Esophagus squamous epithelium (tissue), 5 donors: ENCODE measurements around the gene ZBTB43. TPM values are rescaled to one million over a fixed set of nuclear protein-coding genes. Genes with fewer than 3 reads are reported as not detected.

Source experiments
- DNase-seq: peaks from one replicate; lab custom pipeline; 2025; lab: John Stamatoyannopoulos, UW
- H3K27ac ChIP-seq, 4 donors: fragments of 200-600 bp; sonication (generic); one replicate each; pipeline ENCODE4 v1.5.1; 2016 to 2019; ENCODE audit warnings: mild to moderate bottlenecking in 1 of 4
- H3K27me3 ChIP-seq, 4 donors: fragments of 200-600 bp; sonication (generic); 1 replicate in 3 of 4; 2 replicates in 1 of 4; pipeline versions ENCODE4 v1.5.1 to v1.6.0; 2017 to 2021; ENCODE audit warnings: antibody characterized with exemption in 1 of 4
- H3K36me3 ChIP-seq, 3 donors: fragments of 200-600 bp; sonication (generic); one replicate each; pipeline ENCODE4 v1.5.1; 2016 to 2019
- H3K4me1 ChIP-seq, 3 donors: fragments of 200-600 bp; sonication (generic); one replicate each; pipeline ENCODE4 v1.5.1; 2017 to 2019
- H3K4me3 ChIP-seq, 4 donors: fragments of 200-600 bp; sonication (generic); 1 replicate in 3 of 4; 2 replicates in 1 of 4; pipeline ENCODE4 v1.5.1; 2016 to 2019; ENCODE audit warnings: mild to moderate bottlenecking in 2 of 4, moderate library complexity in 1 of 4
- H3K9me3 ChIP-seq, 3 donors: fragments of 200-600 bp; sonication (generic); one replicate each; pipeline ENCODE4 v1.5.1; 2016 to 2019
- POLR2A ChIP-seq, 4 donors: fragments of 450-650 bp; IDR thresholded peaks; one replicate each; pipeline ENCODE4 v1.6.1; 2017; ENCODE audit warnings: antibody characterized with exemption in 4 of 4, mild to moderate bottlenecking in 4 of 4, moderate library complexity in 3 of 4
- WGBS, 2 donors: methylation state at CpG; one replicate each; pipeline ENCODE4 v1.1.5; 2018; 5-methylcytosine and 5-hydroxymethylcytosine counted together
- intact Hi-C: fragments of 100-400 bp; cut with DNase I; formaldehyde crosslinking; loops from one replicate; pipeline ENCODE4 v1.15.0; 2022
- total RNA-seq, 4 donors: library from RNA; depleted of rRNA; stranded (reverse); fragments of >200 nt; gene quantifications; one replicate each; pipeline ENCODE4 v1.1.0, GENCODE V29; 2016
- TF ChIP-seq, protein P1 (sequence below), 6 experiments: fragments of 450-650 bp in 4 of 6; fragments of 200-600 bp in 2 of 6; sonication (generic) in 2 of 6; IDR thresholded peaks; one replicate each; pipeline ENCODE4 v1.5.1; 2016 to 2019; ENCODE audit warnings: antibody characterized with exemption in 6 of 6, mild to moderate bottlenecking in 4 of 6, moderate library complexity in 4 of 6
- donor health status: DM: yes; HTN: yes; CAD: no.

ZBTB43 gene
- total RNA-seq, 4 donors from 2014 or later: 9.9 to 14.3 (median 12.9) TPM

- H3K4me1 ChIP-seq: peaks cover 6 to 27% (median 11%) of the 10 kb centered on the region in 3 donors
- H3K27ac ChIP-seq: no peak overlapping the region
- H3K36me3 ChIP-seq: peaks cover 0 to 52% (median 5%) of the 10 kb centered on the region in 3 donors
- H3K9me3 ChIP-seq: no peaks in the 10 kb centered on the region
- intact Hi-C loops: no loop called here
- H3K27me3 ChIP-seq: no peaks in the 10 kb centered on the region
- no peak for DNase-seq
- WGBS, 2 donors: 86% methylated on average over 11 to 12 of the region's 12 CpGs
- TF ChIP-seq, protein P1, sequence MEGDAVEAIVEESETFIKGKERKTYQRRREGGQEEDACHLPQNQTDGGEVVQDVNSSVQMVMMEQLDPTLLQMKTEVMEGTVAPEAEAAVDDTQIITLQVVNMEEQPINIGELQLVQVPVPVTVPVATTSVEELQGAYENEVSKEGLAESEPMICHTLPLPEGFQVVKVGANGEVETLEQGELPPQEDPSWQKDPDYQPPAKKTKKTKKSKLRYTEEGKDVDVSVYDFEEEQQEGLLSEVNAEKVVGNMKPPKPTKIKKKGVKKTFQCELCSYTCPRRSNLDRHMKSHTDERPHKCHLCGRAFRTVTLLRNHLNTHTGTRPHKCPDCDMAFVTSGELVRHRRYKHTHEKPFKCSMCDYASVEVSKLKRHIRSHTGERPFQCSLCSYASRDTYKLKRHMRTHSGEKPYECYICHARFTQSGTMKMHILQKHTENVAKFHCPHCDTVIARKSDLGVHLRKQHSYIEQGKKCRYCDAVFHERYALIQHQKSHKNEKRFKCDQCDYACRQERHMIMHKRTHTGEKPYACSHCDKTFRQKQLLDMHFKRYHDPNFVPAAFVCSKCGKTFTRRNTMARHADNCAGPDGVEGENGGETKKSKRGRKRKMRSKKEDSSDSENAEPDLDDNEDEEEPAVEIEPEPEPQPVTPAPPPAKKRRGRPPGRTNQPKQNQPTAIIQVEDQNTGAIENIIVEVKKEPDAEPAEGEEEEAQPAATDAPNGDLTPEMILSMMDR (IDR thresholded peaks at IDR 0.05): no peak
- TF ChIP-seq POLR2A (IDR thresholded peaks at IDR 0.05): no peak
- H3K4me3 ChIP-seq: no peak overlapping the region
Measured at GRCh38 chr9:126838895-126839294, 34.1 kb downstream of the ZBTB43 start.

GRCh38 chr9:126839301-126839700 lies 34.5 kb downstream of the ZBTB43 start:
- Histone ChIP-seq H3K27me3 (no peaks in the 10 kb centered on the region), H3K4me1 (peaks cover 6 to 27% (median 11%) of the 10 kb centered on the region in 3 donors), H3K27ac (no peak overlapping the region), H3K36me3 (peaks cover 0 to 48% (median 3%) of the 10 kb centered on the region in 3 donors), H3K4me3 (no peak overlapping the region), H3K9me3 (no peaks in the 10 kb centered on the region)
- TF ChIP-seq, protein P1 (IDR thresholded peaks at IDR 0.05): no peak
- TF ChIP-seq POLR2A (IDR thresholded peaks at IDR 0.05): no peak
- DNase-seq: no peak
- 84 to 86% methylated on average over 2 to 7 of the region's 8 CpGs for WGBS, 2 donors
- intact Hi-C loops: no loop called here

DNA sequence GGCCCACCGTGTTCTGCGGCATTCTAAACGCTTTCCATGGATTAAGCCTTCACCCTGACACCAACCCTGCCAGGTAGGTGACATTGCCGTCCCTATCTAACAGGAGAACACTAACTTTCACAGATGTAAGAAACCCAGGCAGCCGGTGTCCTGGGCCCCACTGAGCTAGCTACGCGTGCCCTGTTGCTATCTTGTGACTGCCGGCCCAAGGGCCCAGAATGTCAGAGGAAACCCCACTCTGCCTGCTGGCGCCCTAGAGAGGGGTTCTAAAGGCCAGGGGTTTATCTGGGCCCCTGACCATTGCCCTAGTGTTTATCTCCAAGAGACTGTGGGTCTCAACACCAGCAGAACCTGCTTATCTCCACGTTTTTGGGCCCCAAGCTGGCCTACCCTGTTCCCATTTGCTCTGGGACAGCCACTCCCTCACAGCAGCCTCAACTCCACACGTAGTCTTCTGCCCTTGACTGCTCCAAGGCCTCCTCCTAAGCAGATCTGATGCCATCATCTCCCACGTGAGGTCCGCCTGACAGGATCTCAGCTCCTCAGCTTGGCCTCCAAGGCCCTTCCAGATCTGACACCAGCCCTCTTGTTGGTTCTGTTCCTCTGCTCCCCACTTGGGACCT lies 37.5 kb downstream of the ZBTB43 start:
- TF ChIP-seq, protein P1 (IDR thresholded peaks at IDR 0.05): no peak
- TF ChIP-seq POLR2A (IDR thresholded peaks at IDR 0.05): no peak
- H3K4me1 ChIP-seq: peaks cover 6 to 27% (median 9%) of the 10 kb centered on the region in 3 donors
- WGBS, 2 donors: 92 to 94% methylated on average over 7 to 13 of the region's 13 CpGs
- H3K4me3 ChIP-seq: no peak overlapping the region
- intact Hi-C loops: no loop called here
- no peaks in the 10 kb centered on the region for H3K27me3 ChIP-seq
- no peak overlapping the region for H3K27ac ChIP-seq
- H3K36me3 ChIP-seq: peaks cover 0 to 18% (median 3%) of the 10 kb centered on the region in 3 donors
- no peaks in the 10 kb centered on the region for H3K9me3 ChIP-seq
- DNase-seq: no peak

- intact Hi-C loops: no loop called here
- 74 to 77% methylated on average over 10 of the region's 10 CpGs for WGBS, 2 donors
- H3K4me1 ChIP-seq: peaks cover 4 to 19% (median 4%) of the 10 kb centered on the region in 3 donors
Measured at GRCh38 chr9:126842977-126843799, 38.3 kb downstream of the ZBTB43 start.

More at GRCh38 chr9:126842977-126843799, 38.3 kb downstream of the ZBTB43 start:
- Histone ChIP-seq H3K36me3 (peaks cover 0 to 16% (median 3%) of the 10 kb centered on the region in 3 donors), H3K9me3 (no peaks in the 10 kb centered on the region), H3K4me3 (no peak overlapping the region), H3K27me3 (no peaks in the 10 kb centered on the region), H3K27ac (no peak overlapping the region)
- no peak for DNase-seq
- TF ChIP-seq, protein P1 (IDR thresholded peaks at IDR 0.05): no peak
- no peak for TF ChIP-seq POLR2A (IDR thresholded peaks at IDR 0.05)
